Keratinocyte (primary cell): Measurements from ENCODE around the gene TERT. TPM values are rescaled to one million over a fixed set of nuclear protein-coding genes. Genes with fewer than 3 reads are reported as not detected.

Experiments
- DNase-seq: peaks from one replicate; pipeline ENCODE4 v3.0.0-alpha.2; 2011; ENCODE audit warnings: low read depth, missing footprints, low spot score
- FAIRE-seq: peaks from 2 replicates; lab custom pipeline; 2011; peaks lifted over from hg19 to GRCh38; lab: Jason Lieb, UNC
- H2AFZ ChIP-seq: 2 replicates; pipeline ENCODE4 v1.6.0; 2012; ENCODE audit warnings: low read length, control low read depth, inconsistent platforms; ENCODE audit not compliant: control insufficient read depth
- H3K27ac ChIP-seq: 2 replicates; pipeline ENCODE4 v1.5.1; 2011; ENCODE audit warnings: low read length; ENCODE audit not compliant: control insufficient read depth, insufficient read depth
- H3K27me3 ChIP-seq: 3 replicates; pipeline ENCODE4 v1.6.0; 2011; ENCODE audit warnings: low read length; ENCODE audit not compliant: control insufficient read depth, insufficient read depth; ENCODE audit errors: extremely low read depth
- H3K36me3 ChIP-seq, 2 experiments: 2 replicates in 1 of 2; 3 replicates in 1 of 2; pipeline ENCODE4 v1.5.1; 2011; ENCODE audit warnings: low read length in 2 of 2, mild to moderate bottlenecking in 1 of 2; ENCODE audit not compliant: control insufficient read depth in 2 of 2, insufficient read depth in 2 of 2; ENCODE audit errors: extremely low read depth in 1 of 2
- H3K4me1 ChIP-seq: 3 replicates; pipeline ENCODE4 v1.5.1; 2011; ENCODE audit warnings: low read length; ENCODE audit not compliant: control insufficient read depth, insufficient read depth; ENCODE audit errors: extremely low read depth
- H3K4me2 ChIP-seq: 3 replicates; pipeline ENCODE4 v1.6.0; 2011; ENCODE audit warnings: low read depth, low read length; ENCODE audit not compliant: control insufficient read depth, insufficient read depth; ENCODE audit errors: extremely low read depth
- H3K4me3 ChIP-seq, 3 experiments: fragments of 200-600 bp in 1 of 3; sonication (generic) in 1 of 3; 2 replicates in 2 of 3; 3 replicates in 1 of 3; pipeline ENCODE4 v1.5.1; 2011 to 2016; ENCODE audit warnings: low read length in 3 of 3, mild to moderate bottlenecking in 3 of 3, control low read depth in 2 of 3, inconsistent platforms in 1 of 3, low read depth in 1 of 3, mixed read lengths in 1 of 3, mixed run types in 1 of 3, moderate library complexity in 1 of 3; ENCODE audit not compliant: control insufficient read depth in 2 of 3, insufficient read depth in 2 of 3; ENCODE audit errors: extremely low read depth in 1 of 3
- H3K79me2 ChIP-seq: 2 replicates; pipeline ENCODE4 v1.6.0; 2012; ENCODE audit warnings: low read length; ENCODE audit not compliant: control insufficient read depth, insufficient read depth
- H3K9ac ChIP-seq: 3 replicates; pipeline ENCODE4 v1.6.0; 2011; ENCODE audit warnings: low read length; ENCODE audit not compliant: control insufficient read depth, insufficient read depth; ENCODE audit errors: extremely low read depth
- H3K9me1 ChIP-seq: 3 replicates; pipeline ENCODE4 v1.6.0; 2011; ENCODE audit warnings: low read length; ENCODE audit not compliant: control insufficient read depth, insufficient read depth; ENCODE audit errors: extremely low read depth
- H3K9me3 ChIP-seq: 2 replicates; pipeline ENCODE4 v1.5.1; 2012; ENCODE audit warnings: low read depth, low read length; ENCODE audit not compliant: control insufficient read depth
- H4K20me1 ChIP-seq: 3 replicates; pipeline ENCODE4 v1.6.0; 2011; ENCODE audit warnings: low read length; ENCODE audit not compliant: control insufficient read depth, insufficient read depth; ENCODE audit errors: extremely low read depth
- CTCF ChIP-seq, 3 experiments: IDR thresholded peaks in 1 of 3; conservative IDR thresholded peaks in 1 of 3; optimal IDR thresholded peaks in 1 of 3; 2 replicates in 2 of 3; 3 replicates in 1 of 3; pipeline versions ENCODE3 to v1.5.1; 2011; ENCODE audit warnings: low read length in 3 of 3, mild to moderate bottlenecking in 3 of 3, moderate library complexity in 2 of 3, control low read depth in 1 of 3, inconsistent platforms in 1 of 3; ENCODE audit not compliant: insufficient read depth in 2 of 3; ENCODE audit errors: extremely low read depth in 1 of 3
- EZH2 ChIP-seq: IDR thresholded peaks from one replicate; pipeline ENCODE4 v1.6.1; 2012; ENCODE audit warnings: inconsistent platforms, mild to moderate bottlenecking, low read length, moderate library complexity
- dilution Hi-C: fragments of 300-500 bp; cut with MboI; formaldehyde crosslinking; loops from one replicate; pipeline ENCODE4 v1.7.0; 2020; ENCODE audit warnings: low sequenced_read_pairs; ENCODE audit not compliant: extremely low pct_ligation_motif_present
- polyA plus RNA-seq, 5 experiments: library from polyadenylated mRNA; depleted of rRNA in 3 of 5; stranded (reverse) in 3 of 5; stranded (forward) in 1 of 5; unstranded in 1 of 5; fragments of >200 nt; gene quantifications; 1 replicate in 1 of 5; 2 replicates in 3 of 5; 3 replicates in 1 of 5; pipeline versions ENCODE4 v1.2.1 to v1.2.3, GENCODE V29; 2011 to 2012; ENCODE audit warnings: missing spikeins in 2 of 5, low read depth in 1 of 5, low replicate concordance in 1 of 5

Gene TERT
- polyA plus RNA-seq, 1 donor (not counting 4 experiments of a cell fraction or from before 2014, with no cell fraction given), result not detected

- H3K9me3 ChIP-seq, result no peaks in the 10 kb centered on the region
- FAIRE-seq (no peak), DNase-seq (no peak)
- peaks cover 17% of the 10 kb centered on the region for H3K27me3 ChIP-seq
- dilution Hi-C loops, result no loop called here
- H3K27ac ChIP-seq, result no peak overlapping the region
- H3K4me3 ChIP-seq, result no peak overlapping the region
- TF ChIP-seq EZH2, result no peak
- no peak for TF ChIP-seq CTCF (optimal IDR thresholded peaks at IDR 0.05 in 1 of 3, IDR thresholded peaks at IDR 0.05 in 1 of 3, conservative IDR thresholded peaks at IDR 0.05 in 1 of 3; ENCODE audit: extremely low read depth in 1 of 3, insufficient read depth in 2 of 3, low read length in 3 of 3)
- H3K4me2 ChIP-seq, result no peak overlapping the region
- H3K79me2 ChIP-seq, result no peaks in the 10 kb centered on the region
- H3K9me1 ChIP-seq, result no peaks in the 10 kb centered on the region
- H3K36me3 ChIP-seq, result no peaks in the 10 kb centered on the region
- no peaks in the 10 kb centered on the region for H3K4me1 ChIP-seq
- H2AFZ ChIP-seq, result no peak overlapping the region
- no peaks in the 10 kb centered on the region for H4K20me1 ChIP-seq
- no peak overlapping the region for H3K9ac ChIP-seq
Measured at GRCh38 chr5:1299511-1299850, 4.6 kb upstream of the TERT start.

- Histone ChIP-seq H3K79me2 (no peaks in the 10 kb centered on the region), H3K4me3 (no peak overlapping the region), H3K27me3 (peaks cover 23% of the 10 kb centered on the region), H2AFZ (no peak overlapping the region), H3K9me3 (no peaks in the 10 kb centered on the region), H4K20me1 (no peaks in the 10 kb centered on the region), H3K4me2 (no peak overlapping the region), H3K9me1 (no peaks in the 10 kb centered on the region), H3K36me3 (no peaks in the 10 kb centered on the region), H3K9ac (no peak overlapping the region), H3K4me1 (no peaks in the 10 kb centered on the region), H3K27ac (no peak overlapping the region)
- no peak for FAIRE-seq
- TF ChIP-seq CTCF (optimal IDR thresholded peaks at IDR 0.05 in 1 of 3, IDR thresholded peaks at IDR 0.05 in 1 of 3, conservative IDR thresholded peaks at IDR 0.05 in 1 of 3; ENCODE audit: extremely low read depth in 1 of 3, insufficient read depth in 2 of 3, low read length in 3 of 3) (no peak), EZH2 (no peak)
- dilution Hi-C loops, result no loop called here
- no peak for DNase-seq
Measured at GRCh38 chr5:1298723-1299510, 4.0 kb upstream of the TERT start.
